GM18507 (cell line): ENCODE results near the gene NR3C1.

Experiments
- DNase-seq: peaks from one replicate; pipeline ENCODE4 v3.0.0; 2011; ENCODE audit warnings: low read depth; ENCODE audit not compliant: insufficient read length; ENCODE audit errors: extremely low spot score
- FAIRE-seq: peaks from 2 replicates; lab custom pipeline; 2011; peaks lifted over from hg19 to GRCh38; lab: Jason Lieb, UNC

Gene NR3C1

DNA sequence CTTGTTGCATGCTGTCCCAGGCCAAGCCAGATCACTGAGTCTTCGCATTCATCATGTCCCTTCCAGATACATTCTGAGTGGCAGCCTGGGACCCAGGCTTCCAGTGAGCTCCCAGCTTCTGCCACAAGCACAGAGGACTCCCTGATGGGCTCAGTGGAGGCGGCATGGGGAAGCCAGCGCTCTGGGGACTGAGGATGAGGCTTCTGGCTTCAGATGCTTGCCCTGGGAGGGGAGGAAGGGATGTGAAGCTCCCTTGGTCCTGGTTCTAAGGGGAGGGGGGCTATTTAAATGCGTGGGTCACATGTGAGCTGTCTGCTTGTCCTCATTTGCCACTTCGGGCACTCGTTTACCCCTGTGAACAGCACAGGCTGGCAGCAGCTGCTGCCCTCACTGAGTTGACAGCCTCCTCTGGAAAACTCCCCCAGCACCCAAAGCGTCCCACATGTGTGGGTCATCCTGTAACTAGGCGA, 174.0 kb downstream of the NR3C1 start:
- FAIRE-seq (no peak), DNase-seq (no peak)

GRCh38 chr5:143228597-143229293, 174.7 kb downstream of the NR3C1 start:
- FAIRE-seq, result peak; percentile 26

More at GRCh38 chr5:143228597-143229293, 174.7 kb downstream of the NR3C1 start:
- DNase-seq, result no peak
